Measurements from ENCODE around the gene TSSK3. TPM values are rescaled to one million over a fixed set of nuclear protein-coding genes. Genes with fewer than 3 reads are reported as not detected.
"Not testable (repeated sequence)": the region's sequence is repeated elsewhere in the genome, so short reads cannot be mapped to it uniquely, and the experiment has no call there.

TSSK3 gene
- total RNA-seq, 2 experiments from 2014 or later, result 0.85 to 0.90 TPM

DNA sequence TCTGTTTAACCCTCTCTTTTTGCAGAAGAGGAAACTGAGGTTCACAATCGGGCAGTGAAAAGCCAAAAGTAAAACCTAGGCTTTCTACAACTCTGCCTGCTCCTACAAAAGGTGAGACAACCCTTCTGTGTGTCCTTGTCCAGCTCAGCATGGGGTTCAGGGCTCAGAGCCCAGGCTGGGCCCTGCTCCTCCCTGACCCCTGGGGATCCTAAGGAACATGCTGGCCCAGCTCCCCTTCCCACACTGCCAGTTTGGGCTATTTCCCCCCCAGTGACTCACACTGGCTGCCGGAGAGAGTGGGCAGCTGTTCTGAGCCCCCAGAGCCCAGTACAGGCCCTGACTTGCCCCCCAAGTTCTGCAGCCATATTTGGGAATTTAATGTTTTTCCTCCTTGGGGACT, 8.9 kb upstream of the TSSK3 start:
- Mint-ChIP-seq H3K27ac (no peak overlapping the region), H3K4me1 (ENCODE audit: low read depth) (peaks cover 35% of the 10 kb centered on the region), H3K9me3 (peaks cover 6% of the 10 kb centered on the region), H3K36me3 (ENCODE audit: low read depth) (no peaks in the 10 kb centered on the region), H3K27me3 (no peaks in the 10 kb centered on the region), H3K4me3 (peak overlapping the region; percentile 22)
- intact Hi-C loops (cut with micrococcal nuclease), result no loop called here
- ATAC-seq (no peak), DNase-seq (no peak)
- POLR2A ChIA-PET, result interaction anchor here (0.6 to 6.7 kb wide), 5 partner anchors 11 to 41 kb away, joined by 3 to 39 read pairs (median 7); partner anchors contain the start of genes BSDC1 and MARCKSL1
- CTCF ChIA-PET, result interaction anchor here (0.8 to 4.3 kb wide), 3 partner anchors 17 to 138 kb away, joined by 3 to 17 read pairs (median 5); partner anchors contain the start of gene MARCKSL1
- TF ChIP-seq, protein P1, sequence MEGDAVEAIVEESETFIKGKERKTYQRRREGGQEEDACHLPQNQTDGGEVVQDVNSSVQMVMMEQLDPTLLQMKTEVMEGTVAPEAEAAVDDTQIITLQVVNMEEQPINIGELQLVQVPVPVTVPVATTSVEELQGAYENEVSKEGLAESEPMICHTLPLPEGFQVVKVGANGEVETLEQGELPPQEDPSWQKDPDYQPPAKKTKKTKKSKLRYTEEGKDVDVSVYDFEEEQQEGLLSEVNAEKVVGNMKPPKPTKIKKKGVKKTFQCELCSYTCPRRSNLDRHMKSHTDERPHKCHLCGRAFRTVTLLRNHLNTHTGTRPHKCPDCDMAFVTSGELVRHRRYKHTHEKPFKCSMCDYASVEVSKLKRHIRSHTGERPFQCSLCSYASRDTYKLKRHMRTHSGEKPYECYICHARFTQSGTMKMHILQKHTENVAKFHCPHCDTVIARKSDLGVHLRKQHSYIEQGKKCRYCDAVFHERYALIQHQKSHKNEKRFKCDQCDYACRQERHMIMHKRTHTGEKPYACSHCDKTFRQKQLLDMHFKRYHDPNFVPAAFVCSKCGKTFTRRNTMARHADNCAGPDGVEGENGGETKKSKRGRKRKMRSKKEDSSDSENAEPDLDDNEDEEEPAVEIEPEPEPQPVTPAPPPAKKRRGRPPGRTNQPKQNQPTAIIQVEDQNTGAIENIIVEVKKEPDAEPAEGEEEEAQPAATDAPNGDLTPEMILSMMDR (IDR thresholded peaks at IDR 0.05), result no peak

DNA sequence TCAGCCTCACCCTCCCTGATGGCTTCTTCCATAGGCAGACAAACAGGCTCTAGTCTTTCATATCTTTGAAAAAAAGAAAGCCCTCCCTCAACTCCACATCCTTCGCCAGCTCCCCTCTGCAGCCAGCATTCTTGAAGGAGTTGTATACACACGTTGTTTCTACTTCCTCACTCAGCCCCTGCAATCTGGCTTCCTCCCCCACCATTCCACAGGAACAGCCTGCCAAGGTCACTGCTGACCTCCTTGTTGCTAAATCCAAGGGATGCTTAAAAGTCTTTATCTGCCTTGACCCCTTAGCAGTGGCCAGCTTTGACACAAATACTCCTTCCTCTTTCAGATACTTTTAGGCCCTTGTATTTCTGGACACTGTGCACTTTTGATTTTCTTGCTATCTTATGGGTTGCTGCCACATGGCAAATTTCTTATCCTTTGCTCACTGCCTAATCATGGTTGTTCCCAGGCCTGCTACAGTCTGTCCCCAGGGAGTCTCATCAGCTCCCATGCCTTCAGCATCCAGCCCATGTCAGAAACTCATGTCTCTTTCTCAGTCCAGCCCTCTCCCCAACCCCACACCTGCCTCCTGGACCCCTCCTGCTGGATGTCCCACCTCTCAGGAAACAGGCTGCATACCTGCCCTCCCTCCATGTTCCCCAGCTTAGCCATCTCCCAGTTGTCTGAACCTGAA, 8.3 kb upstream of the TSSK3 start:
- ATAC-seq, result no peak
- peaks cover 29% of the 10 kb centered on the region for H3K4me1 Mint-ChIP-seq (ENCODE audit: low read depth)
- no peak for DNase-seq
- peaks cover 6% of the 10 kb centered on the region for H3K9me3 Mint-ChIP-seq
- H3K27ac Mint-ChIP-seq, result no peak overlapping the region
- TF ChIP-seq, protein P1 (IDR thresholded peaks at IDR 0.05), result no peak
- CTCF ChIA-PET, result interaction anchor here (0.8 to 4.3 kb wide), 2 partner anchors 18 to 139 kb away, joined by 3 to 17 read pairs; partner anchors contain the start of gene MARCKSL1
- H3K27me3 Mint-ChIP-seq, result no peaks in the 10 kb centered on the region
- no peak overlapping the region for H3K4me3 Mint-ChIP-seq
- no peaks in the 10 kb centered on the region for H3K36me3 Mint-ChIP-seq (ENCODE audit: low read depth)
- intact Hi-C loops (cut with micrococcal nuclease), result no loop called here
- POLR2A ChIA-PET, result interaction anchor here (0.6 to 6.7 kb wide), 4 partner anchors 17 to 40 kb away, joined by 3 to 39 read pairs (median 6); partner anchors contain the start of genes BSDC1 and MARCKSL1

DNA sequence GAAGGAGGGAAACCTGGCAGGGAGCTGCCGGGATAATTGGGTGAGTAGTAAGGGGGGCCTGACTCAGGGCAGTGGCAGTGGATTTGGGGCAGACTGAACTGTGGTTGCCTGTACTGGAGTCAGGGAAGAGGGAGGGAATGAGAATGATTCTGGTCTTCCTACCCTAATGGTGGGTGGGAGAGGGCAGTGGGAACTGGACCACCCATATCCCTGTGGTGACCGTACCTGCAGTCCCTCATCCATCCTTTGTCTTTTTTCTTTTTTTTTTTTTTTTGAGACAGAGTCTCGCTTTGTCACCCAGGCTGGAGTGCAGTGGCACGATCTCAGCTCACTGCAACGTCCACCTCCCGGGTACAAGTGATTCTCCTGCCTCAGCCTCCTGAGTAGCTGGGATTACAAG, 6.6 kb upstream of the TSSK3 start:
- ATAC-seq, H3K27me3 Mint-ChIP-seq: not testable (repeated sequence)
- POLR2A ChIA-PET, result interaction anchor here (0.9 to 6.7 kb wide), 4 partner anchors 15 to 422 kb away, joined by 3 to 39 read pairs (median 4); partner anchors contain the start of gene MARCKSL1

DNA sequence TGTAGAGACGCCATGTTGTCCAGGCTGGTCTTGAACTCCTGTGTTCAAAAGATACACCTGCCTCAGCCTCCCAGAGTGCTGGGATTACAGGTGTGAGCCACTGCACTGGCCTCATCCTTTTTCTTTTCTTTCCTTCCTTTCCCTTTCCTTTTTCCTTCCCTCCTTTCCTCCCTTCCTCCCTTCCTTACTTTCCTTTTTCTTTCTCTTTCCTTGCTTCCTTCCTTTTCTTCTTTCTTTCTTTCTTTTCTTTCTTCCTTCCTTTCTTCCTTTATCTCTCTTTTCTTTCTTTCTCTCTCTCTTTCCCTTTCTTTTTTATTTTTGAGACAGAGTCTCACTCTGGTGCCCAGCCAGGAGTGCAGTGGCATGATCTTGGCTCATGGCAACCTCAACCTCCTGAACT, 5.9 kb upstream of the TSSK3 start:
- Mint-ChIP-seq H3K36me3 (ENCODE audit: low read depth) (no peaks in the 10 kb centered on the region), H3K27ac (no peak overlapping the region), H3K27me3 (no peaks in the 10 kb centered on the region), H3K9me3 (no peaks in the 10 kb centered on the region), H3K4me3 (no peak overlapping the region), H3K4me1 (ENCODE audit: low read depth) (peaks cover 30% of the 10 kb centered on the region)
- DNase-seq (no peak), ATAC-seq (no peak)
- TF ChIP-seq, protein P1 (IDR thresholded peaks at IDR 0.05), result no peak
- intact Hi-C loops (cut with micrococcal nuclease), result no loop called here
- CTCF ChIA-PET, result no interaction called here
- POLR2A ChIA-PET, result no interaction called here

More for the DNA sequence above, 6.6 kb upstream of the TSSK3 start:
- DNase-seq; H3K36me3 Mint-ChIP-seq (ENCODE audit: low read depth); H3K9me3 Mint-ChIP-seq; intact Hi-C loops (cut with micrococcal nuclease); H3K4me3 Mint-ChIP-seq; H3K27ac Mint-ChIP-seq: not testable (repeated sequence)
- CTCF ChIA-PET, result interaction anchor here (4.3 kb wide), 1 partner anchor 19 kb away, joined by 17 read pairs; the partner anchor contains the start of gene MARCKSL1
- H3K4me1 Mint-ChIP-seq (ENCODE audit: low read depth), result peaks cover 29% of the 10 kb centered on the region

DNA sequence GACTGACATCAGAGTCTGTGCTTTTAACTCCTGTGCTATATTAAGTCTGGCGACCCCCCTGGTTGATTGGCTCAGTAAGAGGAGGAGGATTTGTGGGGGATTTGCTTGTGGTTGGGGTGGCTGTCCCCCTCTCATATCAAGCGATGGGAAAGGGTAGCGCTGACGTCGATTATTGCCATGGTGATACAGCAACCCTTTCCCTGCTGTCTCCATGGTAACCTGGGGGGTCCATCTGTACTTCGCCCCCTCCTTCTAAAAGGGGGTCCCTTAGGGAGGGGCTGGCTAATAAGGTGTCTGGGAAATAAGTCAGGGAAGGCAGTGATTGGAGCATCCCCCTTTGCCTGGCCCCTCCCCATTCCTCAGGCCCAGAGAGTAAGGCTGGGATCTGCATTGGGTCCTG, 4.7 kb upstream of the TSSK3 start:
- no peaks in the 10 kb centered on the region for H3K9me3 Mint-ChIP-seq
- H3K4me1 Mint-ChIP-seq (ENCODE audit: low read depth), result peaks cover 30% of the 10 kb centered on the region
- H3K4me3 Mint-ChIP-seq, result no peak overlapping the region
- ATAC-seq (no peak), DNase-seq (no peak)
- TF ChIP-seq, protein P1 (IDR thresholded peaks at IDR 0.05), result no peak
- intact Hi-C loops (cut with micrococcal nuclease), result no loop called here
- H3K27ac Mint-ChIP-seq, result no peak overlapping the region
- H3K27me3 Mint-ChIP-seq, result no peaks in the 10 kb centered on the region
- ChIA-PET CTCF (interaction anchor here (0.7 to 1.1 kb wide), 3 partner anchors 8 to 36 kb away, joined by 3 read pairs; no protein-coding TSS in a partner anchor), POLR2A (no interaction called here)
- peaks cover 1% of the 10 kb centered on the region for H3K36me3 Mint-ChIP-seq (ENCODE audit: low read depth)

Data from activated CD8-positive, alpha-beta T cell treated with anti-CD3 and anti-CD28 coated beads for 36 hours (primary cell).